Endothelial cell of umbilical vein (primary cell): ENCODE results near the gene RAB12. TPM values are rescaled to one million over a fixed set of nuclear protein-coding genes. Genes with fewer than 3 reads are reported as not detected.

Source experiments
- BruUV-seq: library from RNA; stranded (reverse); fragments of 400-500 nt; replicated peaks from 2 replicates; lab custom pipeline; 2021; lab: Mats Ljungman, UMichigan
- CTCF ChIA-PET: fragments of 300-600, 350-600 bp; sonication (Branson Sonifier 250); formaldehyde crosslinking; loops from one replicate; lab custom pipeline; 2021; ENCODE audit warnings: antibody characterized with exemption, inconsistent platforms; lab: Charles Lee
- POLR2A ChIA-PET: fragments of 300-600, 350-600 bp; sonication (Branson Sonifier 250); formaldehyde crosslinking; loops from one replicate; lab custom pipeline; 2021; ENCODE audit warnings: antibody characterized with exemption, inconsistent platforms; lab: Charles Lee
- DNase-seq: peaks from one replicate; pipeline ENCODE4 v3.0.0-alpha.2; 2011; ENCODE audit warnings: low read depth, low spot score
- FAIRE-seq: peaks from 2 replicates; lab custom pipeline; 2011; peaks lifted over from hg19 to GRCh38; lab: Jason Lieb, UNC
- H2AFZ ChIP-seq: 2 replicates; pipeline ENCODE4 v1.6.0; 2012; ENCODE audit warnings: low read depth, low read length, control low read depth, inconsistent platforms
- H3K27ac ChIP-seq: 2 replicates; pipeline ENCODE4 v1.5.1; 2011; ENCODE audit warnings: low read depth, mild to moderate bottlenecking, control low read depth, low read length, moderate library complexity; ENCODE audit not compliant: insufficient read depth
- H3K27me3 ChIP-seq, 2 experiments: 2 replicates each; pipeline versions ENCODE4 v1.6.0 to v1.6.1; 2011; ENCODE audit warnings: low read length in 2 of 2, mixed read lengths in 1 of 2; ENCODE audit not compliant: control insufficient read depth in 2 of 2, insufficient read depth in 2 of 2
- H3K36me3 ChIP-seq, 2 experiments: 2 replicates in 1 of 2; 3 replicates in 1 of 2; pipeline ENCODE4 v1.5.1; 2011; ENCODE audit warnings: low read length in 2 of 2, mild to moderate bottlenecking in 1 of 2, moderate library complexity in 1 of 2; ENCODE audit not compliant: control insufficient read depth in 2 of 2, insufficient read depth in 2 of 2; ENCODE audit errors: extremely low read depth in 1 of 2
- H3K4me1 ChIP-seq: 3 replicates; pipeline ENCODE4 v1.5.1; 2011; ENCODE audit warnings: mild to moderate bottlenecking, low read length; ENCODE audit not compliant: control insufficient read depth, insufficient read depth; ENCODE audit errors: extremely low read depth
- H3K4me2 ChIP-seq: 2 replicates; pipeline ENCODE4 v1.6.1; 2011; ENCODE audit warnings: low read length, control low read depth, mixed read lengths; ENCODE audit not compliant: insufficient read depth
- H3K4me3 ChIP-seq, 3 experiments: fragments of 200-600 bp in 1 of 3; sonication (generic), shearing (Covaris generic) in 1 of 3; replicated peaks in 1 of 3; 2 replicates each; pipeline ENCODE4 v1.5.1; 2011 to 2016; ENCODE audit warnings: control low read depth in 3 of 3, low read length in 3 of 3, mild to moderate bottlenecking in 2 of 3, inconsistent platforms in 1 of 3, low read depth in 1 of 3, moderate library complexity in 1 of 3; ENCODE audit not compliant: insufficient read depth in 1 of 3
- H3K79me2 ChIP-seq: 2 replicates; pipeline ENCODE4 v1.6.0; 2012; ENCODE audit warnings: low read length, inconsistent platforms; ENCODE audit not compliant: control insufficient read depth, insufficient read depth
- H3K9ac ChIP-seq: replicated peaks from 2 replicates; pipeline ENCODE3; 2011; ENCODE audit warnings: low read length, control low read depth; ENCODE audit not compliant: insufficient read depth; ENCODE audit errors: extremely low read depth
- H3K9me1 ChIP-seq: replicated peaks from 3 replicates; pipeline ENCODE4 v1.6.0; 2011; ENCODE audit warnings: mild to moderate bottlenecking, low read length; ENCODE audit not compliant: control insufficient read depth, insufficient read depth; ENCODE audit errors: extremely low read depth
- H3K9me3 ChIP-seq: replicated peaks from 2 replicates; pipeline ENCODE4 v1.5.1; 2012; ENCODE audit warnings: low read length, inconsistent platforms; ENCODE audit not compliant: control insufficient read depth, insufficient read depth
- H4K20me1 ChIP-seq: replicated peaks from 2 replicates; pipeline ENCODE3; 2011; ENCODE audit warnings: mild to moderate bottlenecking, low read length; ENCODE audit not compliant: control insufficient read depth, insufficient read depth; ENCODE audit errors: extremely low read depth
- EZH2 ChIP-seq: IDR thresholded peaks from 2 replicates; pipeline ENCODE4 v1.6.1; 2012; ENCODE audit warnings: borderline replicate concordance, low read depth, mild to moderate bottlenecking, moderate library complexity, low read length, inconsistent platforms; ENCODE audit not compliant: severe bottlenecking
- FOS ChIP-seq: IDR thresholded peaks from 2 replicates; pipeline ENCODE4 v1.6.1; 2011; ENCODE audit warnings: mild to moderate bottlenecking, low read length, moderate library complexity, borderline replicate concordance; ENCODE audit not compliant: insufficient read depth
- GATA2 ChIP-seq: IDR thresholded peaks from 2 replicates; pipeline ENCODE4 v1.7.0; 2011; ENCODE audit warnings: low read depth, mild to moderate bottlenecking, moderate library complexity, mixed read lengths, low read length; ENCODE audit not compliant: insufficient read length, insufficient read depth
- JUN ChIP-seq: IDR thresholded peaks from 2 replicates; pipeline ENCODE4 v1.6.1; 2011; ENCODE audit warnings: borderline replicate concordance, low read depth; ENCODE audit not compliant: insufficient read length, insufficient read depth
- MYC ChIP-seq: IDR thresholded peaks from one replicate; pipeline ENCODE4 v1.6.1; 2011; ENCODE audit warnings: mild to moderate bottlenecking, low read depth, low read length
- POLR2A ChIP-seq: IDR thresholded peaks from 2 replicates; pipeline ENCODE4 v1.6.1; 2012; ENCODE audit warnings: low read depth, mild to moderate bottlenecking, control low read depth, low read length
- POLR2AphosphoS5 ChIP-seq: IDR thresholded peaks from 2 replicates; pipeline ENCODE4 v1.6.1; 2012; ENCODE audit warnings: low read depth, mild to moderate bottlenecking, control low read depth, low read length, moderate library complexity; ENCODE audit not compliant: insufficient read depth
- dilution Hi-C: fragments of 300-500 bp; cut with MboI; formaldehyde crosslinking; loops from one replicate; pipeline ENCODE4 v1.15.0; 2019; ENCODE audit warnings: low sequenced_read_pairs; ENCODE audit not compliant: extremely low pct_ligation_motif_present
- intact Hi-C: fragments of 100-400 bp; cut with micrococcal nuclease; formaldehyde crosslinking; loops from one replicate; pipeline ENCODE4 v1.10.0; 2022
- polyA plus RNA-seq, 4 experiments: library from polyadenylated mRNA; depleted of rRNA in 3 of 4; stranded (reverse) in 3 of 4; unstranded in 1 of 4; fragments of >200 nt; gene quantifications; 2 replicates each; pipeline versions ENCODE4 v1.2.1 to v1.2.3, GENCODE V29; 2011 to 2012; ENCODE audit warnings: missing spikeins in 1 of 4
- total RNA-seq: library from RNA; stranded (reverse); gene quantifications from 2 replicates; pipeline ENCODE4 v1.2.3, GENCODE V29; 2021
- TF ChIP-seq, protein P1 (sequence below): IDR thresholded peaks from 2 replicates; pipeline ENCODE4 v1.6.1; 2011; ENCODE audit not compliant: insufficient read depth, insufficient read length
- TF ChIP-seq, protein P2 (sequence below), 2 donors: IDR thresholded peaks; 1 replicate in 1 of 2; 2 replicates in 1 of 2; pipeline ENCODE4 v1.5.1; 2011; ENCODE audit warnings: low read length in 2 of 2, mild to moderate bottlenecking in 2 of 2, moderate library complexity in 2 of 2, control low read depth in 1 of 2, inconsistent platforms in 1 of 2, low read depth in 1 of 2; ENCODE audit not compliant: insufficient read depth in 1 of 2; ENCODE audit errors: extremely low read depth in 1 of 2

RAB12 gene
- total and polyA plus RNA-seq, 2 donors (not counting 3 experiments of a cell fraction or from before 2014, with no cell fraction given), result 11.5 to 42.0 TPM

DNA sequence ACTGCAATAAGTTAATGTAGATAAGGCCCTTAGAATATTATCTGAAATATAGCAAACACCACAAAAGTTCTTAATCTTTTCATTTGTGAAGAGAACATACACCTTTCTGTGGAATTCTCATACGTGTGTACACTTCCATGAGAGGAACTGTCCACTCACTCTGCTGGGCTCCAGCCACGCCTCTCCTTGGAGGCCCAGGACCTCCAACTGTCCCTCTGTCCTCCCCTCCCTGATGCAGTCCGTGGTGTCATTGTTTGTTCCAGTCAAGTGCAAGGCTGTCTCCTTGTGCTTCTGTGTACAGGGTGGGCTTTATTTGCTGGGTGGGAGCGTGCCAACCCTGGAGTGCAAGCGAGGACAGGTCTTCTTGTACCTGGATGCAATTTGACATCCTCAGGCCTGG is 8.7 kb downstream of the RAB12 start:
- intact Hi-C loops, result no loop called here
- BruUV-seq, result no TSS peak
- Histone ChIP-seq H3K27ac (no peak overlapping the region), H3K9ac (no peak overlapping the region), H3K9me1 (no peaks in the 10 kb centered on the region), H3K36me3 (no peaks in the 10 kb centered on the region), H3K4me2 (no peak overlapping the region), H3K4me3 (no peak overlapping the region), H3K4me1 (peaks cover 2% of the 10 kb centered on the region), H2AFZ (no peak overlapping the region), H3K9me3 (no peaks in the 10 kb centered on the region), H4K20me1 (peaks cover 5% of the 10 kb centered on the region), H3K27me3 (no peaks in the 10 kb centered on the region), H3K79me2 (peaks cover 96% of the 10 kb centered on the region)
- FAIRE-seq, result no peak
- ChIA-PET CTCF (no interaction called here), POLR2A (no interaction called here)
- dilution Hi-C loops, result no loop called here
- no peak for TF ChIP-seq GATA2
- TF ChIP-seq JUN, result no peak
- TF ChIP-seq FOS, result no peak
- TF ChIP-seq EZH2, result no peak
- no peak for TF ChIP-seq POLR2AphosphoS5
- TF ChIP-seq, protein P1, sequence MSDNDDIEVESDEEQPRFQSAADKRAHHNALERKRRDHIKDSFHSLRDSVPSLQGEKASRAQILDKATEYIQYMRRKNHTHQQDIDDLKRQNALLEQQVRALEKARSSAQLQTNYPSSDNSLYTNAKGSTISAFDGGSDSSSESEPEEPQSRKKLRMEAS, result no peak
- no peak for TF ChIP-seq POLR2A
- TF ChIP-seq MYC, result no peak
- TF ChIP-seq, protein P2, sequence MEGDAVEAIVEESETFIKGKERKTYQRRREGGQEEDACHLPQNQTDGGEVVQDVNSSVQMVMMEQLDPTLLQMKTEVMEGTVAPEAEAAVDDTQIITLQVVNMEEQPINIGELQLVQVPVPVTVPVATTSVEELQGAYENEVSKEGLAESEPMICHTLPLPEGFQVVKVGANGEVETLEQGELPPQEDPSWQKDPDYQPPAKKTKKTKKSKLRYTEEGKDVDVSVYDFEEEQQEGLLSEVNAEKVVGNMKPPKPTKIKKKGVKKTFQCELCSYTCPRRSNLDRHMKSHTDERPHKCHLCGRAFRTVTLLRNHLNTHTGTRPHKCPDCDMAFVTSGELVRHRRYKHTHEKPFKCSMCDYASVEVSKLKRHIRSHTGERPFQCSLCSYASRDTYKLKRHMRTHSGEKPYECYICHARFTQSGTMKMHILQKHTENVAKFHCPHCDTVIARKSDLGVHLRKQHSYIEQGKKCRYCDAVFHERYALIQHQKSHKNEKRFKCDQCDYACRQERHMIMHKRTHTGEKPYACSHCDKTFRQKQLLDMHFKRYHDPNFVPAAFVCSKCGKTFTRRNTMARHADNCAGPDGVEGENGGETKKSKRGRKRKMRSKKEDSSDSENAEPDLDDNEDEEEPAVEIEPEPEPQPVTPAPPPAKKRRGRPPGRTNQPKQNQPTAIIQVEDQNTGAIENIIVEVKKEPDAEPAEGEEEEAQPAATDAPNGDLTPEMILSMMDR (IDR thresholded peaks at IDR 0.05; ENCODE audit: extremely low read depth in 1 of 2, insufficient read depth in 1 of 2, low read depth in 1 of 2, low read length in 2 of 2), result no peak
- no peak for DNase-seq
